Activated CD4-positive, alpha-beta T cell treated with anti-CD3 and anti-CD28 coated beads for 36 hours (primary cell): ENCODE data around the gene BID. TPM values are rescaled to one million over a fixed set of nuclear protein-coding genes. Genes with fewer than 3 reads are reported as not detected.

Source experiments
- ATAC-seq: fragments of 200-7000 bp; cut with Tn5 transposase; one replicate; pipeline ENCODE4 v1.10.0; 2021; ENCODE audit warnings: mild to moderate bottlenecking, moderate library complexity
- CTCF ChIA-PET: fragments of 350-600 bp; sonication (Branson Sonifier 250); formaldehyde crosslinking; loops from one replicate; lab custom pipeline; 2021; ENCODE audit warnings: antibody characterized with exemption; lab: Charles Lee
- POLR2A ChIA-PET: fragments of 350-600 bp; sonication (Branson Sonifier 250); formaldehyde crosslinking; loops from one replicate; lab custom pipeline; 2021; ENCODE audit warnings: antibody characterized with exemption, inconsistent platforms; lab: Charles Lee
- DNase-seq: peaks from one replicate; pipeline ENCODE4 v3.0.0-alpha.2; 2020
- H3K27ac Mint-ChIP-seq: one replicate; pipeline ENCODE4 v1.8.0; 2021; ENCODE audit warnings: mixed read lengths
- H3K27me3 Mint-ChIP-seq: one replicate; pipeline ENCODE4 v1.8.0; 2021; ENCODE audit warnings: mixed read lengths
- H3K36me3 Mint-ChIP-seq: one replicate; pipeline ENCODE4 v1.8.0; 2021; ENCODE audit warnings: low read depth, mixed read lengths
- H3K4me1 Mint-ChIP-seq: one replicate; pipeline ENCODE4 v1.8.0; 2021; ENCODE audit warnings: mixed read lengths
- H3K4me3 Mint-ChIP-seq: one replicate; pipeline ENCODE4 v1.8.0; 2021; ENCODE audit warnings: mild to moderate bottlenecking, moderate library complexity, mixed read lengths
- H3K9me3 Mint-ChIP-seq: one replicate; pipeline ENCODE4 v1.8.0; 2021; ENCODE audit warnings: low read depth, mixed read lengths
- intact Hi-C, 2 experiments: fragments of 100-400 bp; cut with DNase I in 1 of 2; cut with micrococcal nuclease in 1 of 2; formaldehyde crosslinking; loops; one replicate each; pipeline versions ENCODE4 v1.14.2 to v1.15.1; 2022 to 2024; cut with DNase I, micrococcal nuclease
- total RNA-seq, 2 experiments: library from RNA; stranded (reverse); gene quantifications; one replicate each; pipeline ENCODE4 v1.2.3, GENCODE V29; 2021

Gene BID
- total RNA-seq, 2 experiments from 2014 or later, result 16.8 to 27.1 TPM

GRCh38 chr22:17788528-17789378, 14.5 kb upstream of the BID start:
- H3K9me3 Mint-ChIP-seq, result no peaks in the 10 kb centered on the region
- DNase-seq, result no peak
- no peaks in the 10 kb centered on the region for H3K36me3 Mint-ChIP-seq
- H3K27me3 Mint-ChIP-seq, result no peaks in the 10 kb centered on the region
- no peaks in the 10 kb centered on the region for H3K4me1 Mint-ChIP-seq
- CTCF ChIA-PET, result interaction anchor here (0.5 to 5.6 kb wide), 5 partner anchors 9 to 246 kb away, joined by 3 to 69 read pairs (median 3); no protein-coding TSS in a partner anchor
- POLR2A ChIA-PET, result no interaction called here
- ATAC-seq, result no peak
- intact Hi-C loops, result loop anchor here in 1 of 2 experiments (5.0 kb wide), 1 partner anchor 46 kb away; no protein-coding TSS in a partner anchor
- no peak overlapping the region for H3K27ac Mint-ChIP-seq
- H3K4me3 Mint-ChIP-seq, result no peak overlapping the region

DNA sequence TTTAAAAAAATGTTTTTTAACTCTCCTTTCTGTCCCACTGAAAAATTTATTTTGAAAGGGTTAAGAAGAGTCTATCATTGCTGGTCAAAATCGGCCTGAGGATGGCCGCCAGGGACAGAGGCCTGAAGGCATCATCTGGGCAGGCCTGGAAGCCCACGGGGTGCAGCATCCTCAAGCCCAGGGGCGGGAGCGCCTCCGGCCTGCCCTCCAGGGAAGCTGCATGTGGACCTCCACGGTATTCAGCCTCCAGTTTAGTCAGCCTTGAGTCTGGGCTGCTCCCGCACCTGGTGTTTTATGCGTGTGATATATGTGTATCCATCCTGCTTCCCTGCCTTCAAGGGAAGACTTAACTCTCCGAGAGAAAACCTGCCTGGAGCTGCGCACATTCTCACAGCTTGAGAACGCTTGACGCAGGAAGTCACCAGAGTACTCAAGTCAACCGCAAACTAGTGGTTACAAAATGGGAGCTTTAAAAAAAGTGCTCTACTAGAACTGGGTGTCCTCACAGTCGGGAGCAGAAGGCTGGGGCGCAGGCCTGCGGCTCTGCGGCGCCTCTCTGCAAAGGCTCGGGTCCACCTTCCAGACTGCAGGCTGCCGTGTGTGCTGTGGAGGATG, 13.6 kb upstream of the BID start:
- no peak overlapping the region for H3K4me3 Mint-ChIP-seq
- POLR2A ChIA-PET, result no interaction called here

GRCh38 chr22:17787241-17787640, 13.0 kb upstream of the BID start:
- Mint-ChIP-seq H3K36me3 (no peaks in the 10 kb centered on the region), H3K27me3 (no peaks in the 10 kb centered on the region), H3K4me3 (no peak overlapping the region), H3K4me1 (peaks cover 3% of the 10 kb centered on the region), H3K27ac (no peak overlapping the region), H3K9me3 (no peaks in the 10 kb centered on the region)
- CTCF ChIA-PET, result interaction anchor here (0.7 to 5.6 kb wide), 7 partner anchors 10 to 111 kb away, joined by 3 to 69 read pairs (median 3); no protein-coding TSS in a partner anchor
- intact Hi-C loops, result loop anchor here in 1 of 2 experiments (5.0 kb wide), 1 partner anchor 45 kb away; no protein-coding TSS in a partner anchor
- POLR2A ChIA-PET, result no interaction called here
- ATAC-seq (no peak), DNase-seq (no peak)

More for the DNA sequence above, 13.6 kb upstream of the BID start:
- H3K4me1 Mint-ChIP-seq, result no peaks in the 10 kb centered on the region
- no peaks in the 10 kb centered on the region for H3K27me3 Mint-ChIP-seq
- H3K9me3 Mint-ChIP-seq, result no peaks in the 10 kb centered on the region
- intact Hi-C loops, result loop anchor here in 1 of 2 experiments (5.0 kb wide), 1 partner anchor 46 kb away; no protein-coding TSS in a partner anchor
- ATAC-seq, result no peak
- H3K36me3 Mint-ChIP-seq, result no peaks in the 10 kb centered on the region
- DNase-seq, result no peak
- CTCF ChIA-PET, result interaction anchor here (0.8 to 5.6 kb wide), 4 partner anchors 9 to 45 kb away, joined by 3 to 69 read pairs (median 3); no protein-coding TSS in a partner anchor
- no peak overlapping the region for H3K27ac Mint-ChIP-seq

DNA sequence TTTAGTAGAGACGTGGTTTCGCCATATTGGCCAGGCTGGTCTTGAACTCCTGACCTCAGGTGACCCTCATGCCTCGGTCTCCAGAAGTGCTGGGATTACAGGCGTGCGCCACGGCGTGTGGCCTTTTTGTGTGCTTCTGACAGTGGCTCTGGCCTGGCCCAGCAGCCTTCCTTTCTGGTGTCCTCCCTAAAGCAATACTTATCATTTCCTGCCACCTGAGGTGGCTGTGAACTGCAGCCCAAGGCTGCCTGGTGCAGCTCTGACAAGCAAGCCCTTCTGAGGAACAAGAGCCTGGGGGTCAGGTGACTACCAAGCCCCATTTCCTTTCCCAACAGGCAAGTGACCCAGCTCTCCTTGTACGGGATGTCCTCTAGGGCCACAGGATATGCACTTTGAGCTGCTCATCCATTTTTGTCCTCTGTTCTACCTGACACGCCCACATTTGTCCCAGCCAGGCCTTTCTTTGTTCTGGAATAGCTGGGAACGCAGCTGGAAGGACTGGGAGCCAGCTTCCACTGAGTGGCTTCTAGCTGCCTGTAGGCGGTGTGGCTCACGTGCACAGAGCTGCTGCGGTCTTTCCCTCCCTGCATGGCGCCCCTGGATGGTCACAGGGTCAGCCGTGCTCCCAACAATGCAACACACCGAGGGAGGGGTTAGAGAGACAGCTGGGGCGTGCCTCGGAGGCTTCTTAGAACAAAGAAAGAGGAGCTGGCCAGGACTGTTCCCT, 12.3 kb upstream of the BID start:
- H3K36me3 Mint-ChIP-seq, result no peaks in the 10 kb centered on the region
- POLR2A ChIA-PET, result interaction anchor here (0.5 kb wide), 1 partner anchor 228 kb away, joined by 3 read pairs; no protein-coding TSS in a partner anchor
- CTCF ChIA-PET, result interaction anchor here (0.7 to 5.6 kb wide), 13 partner anchors 9 to 290 kb away, joined by 3 to 69 read pairs (median 4); no protein-coding TSS in a partner anchor

GRCh38 chr22:17785185-17786184, 11.2 kb upstream of the BID start:
- H3K4me1 Mint-ChIP-seq, result peaks cover 20% of the 10 kb centered on the region
- ATAC-seq, result peak; percentile 31
- H3K9me3 Mint-ChIP-seq, result no peaks in the 10 kb centered on the region
- H3K27ac Mint-ChIP-seq, result no peak overlapping the region
- no peak overlapping the region for H3K4me3 Mint-ChIP-seq
- H3K36me3 Mint-ChIP-seq, result no peaks in the 10 kb centered on the region
- ChIA-PET POLR2A (interaction anchor here (0.7 to 1.0 kb wide), 2 partner anchors 43 to 292 kb away, joined by 3 read pairs; partner anchors contain the start of gene PEX26), CTCF (interaction anchor here (0.6 to 5.6 kb wide), 24 partner anchors 7 to 321 kb away, joined by 3 to 69 read pairs (median 4); no protein-coding TSS in a partner anchor)
- H3K27me3 Mint-ChIP-seq, result no peaks in the 10 kb centered on the region
- intact Hi-C loops, result loop anchor here (1.0 to 5.0 kb wide), 2 partner anchors 43 kb away; no protein-coding TSS in a partner anchor
- peak; percentile 85 for DNase-seq

More for the DNA sequence above, 12.3 kb upstream of the BID start:
- H3K9me3 Mint-ChIP-seq, result no peaks in the 10 kb centered on the region
- DNase-seq, result no peak
- ATAC-seq, result no peak
- H3K4me3 Mint-ChIP-seq, result no peak overlapping the region
- peaks cover 9% of the 10 kb centered on the region for H3K4me1 Mint-ChIP-seq
- no peak overlapping the region for H3K27ac Mint-ChIP-seq
- H3K27me3 Mint-ChIP-seq, result no peaks in the 10 kb centered on the region
- intact Hi-C loops, result loop anchor here in 1 of 2 experiments (5.0 kb wide), 1 partner anchor 44 kb away; no protein-coding TSS in a partner anchor

- intact Hi-C loops, result loop anchor here (1.0 to 5.0 kb wide), 2 partner anchors 42 kb away; no protein-coding TSS in a partner anchor
- Mint-ChIP-seq H3K4me3 (no peak overlapping the region), H3K27me3 (no peaks in the 10 kb centered on the region), H3K4me1 (peaks cover 27% of the 10 kb centered on the region), H3K9me3 (no peaks in the 10 kb centered on the region), H3K36me3 (no peaks in the 10 kb centered on the region), H3K27ac (no peak overlapping the region)
- DNase-seq (no peak), ATAC-seq (no peak)
- ChIA-PET CTCF (interaction anchor here (0.6 to 5.6 kb wide), 17 partner anchors 8 to 714 kb away, joined by 3 to 69 read pairs (median 4); no protein-coding TSS in a partner anchor), POLR2A (interaction anchor here (0.7 to 1.0 kb wide), 3 partner anchors 42 to 366 kb away, joined by 3 to 9 read pairs (median 3); partner anchors contain the start of gene PEX26)
Measured at GRCh38 chr22:17784776-17785175, 10.5 kb upstream of the BID start.

- no peaks in the 10 kb centered on the region for H3K9me3 Mint-ChIP-seq
- no peak for ATAC-seq
- ChIA-PET CTCF (interaction anchor here (0.7 to 5.6 kb wide), 5 partner anchors 18 to 714 kb away, joined by 3 to 69 read pairs (median 3); no protein-coding TSS in a partner anchor), POLR2A (interaction anchor here (0.7 kb wide), 1 partner anchor 367 kb away, joined by 9 read pairs; no protein-coding TSS in a partner anchor)
- intact Hi-C loops, result no loop called here
- no peak overlapping the region for H3K27ac Mint-ChIP-seq
- H3K36me3 Mint-ChIP-seq, result peaks cover 1% of the 10 kb centered on the region
- DNase-seq, result no peak
- H3K27me3 Mint-ChIP-seq, result no peaks in the 10 kb centered on the region
- peaks cover 35% of the 10 kb centered on the region for H3K4me1 Mint-ChIP-seq
- no peak overlapping the region for H3K4me3 Mint-ChIP-seq
Measured at GRCh38 chr22:17783773-17784480, 9.7 kb upstream of the BID start.

DNA sequence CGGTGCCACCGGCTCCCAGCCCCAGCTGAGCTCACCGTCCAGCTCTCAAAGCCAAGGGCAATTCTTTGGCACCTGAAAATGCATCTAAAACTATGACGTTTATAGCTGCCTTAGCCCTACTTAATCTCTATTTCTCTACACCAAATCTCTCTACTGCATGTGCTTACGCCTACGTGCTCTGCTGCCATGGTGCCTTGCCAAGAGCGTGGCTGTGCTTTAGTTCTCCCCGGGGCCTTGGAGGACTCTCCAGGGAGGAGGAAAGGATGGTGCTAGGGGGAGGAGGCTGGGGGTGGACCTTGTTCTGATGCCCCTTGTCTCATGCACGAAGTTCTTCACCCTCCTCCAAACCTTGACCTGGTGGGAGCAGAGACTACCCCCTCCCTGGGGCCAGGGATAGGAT, 9.0 kb upstream of the BID start:
- intact Hi-C loops, result no loop called here
- ChIA-PET CTCF (interaction anchor here (1.1 to 5.6 kb wide), 2 partner anchors 41 to 293 kb away, joined by 4 to 69 read pairs; no protein-coding TSS in a partner anchor), POLR2A (no interaction called here)
- peaks cover 40% of the 10 kb centered on the region for H3K4me1 Mint-ChIP-seq
- no peaks in the 10 kb centered on the region for H3K9me3 Mint-ChIP-seq
- peaks cover 3% of the 10 kb centered on the region for H3K36me3 Mint-ChIP-seq
- DNase-seq (no peak), ATAC-seq (no peak)
- no peak overlapping the region for H3K27ac Mint-ChIP-seq
- no peaks in the 10 kb centered on the region for H3K27me3 Mint-ChIP-seq
- no peak overlapping the region for H3K4me3 Mint-ChIP-seq

- ChIA-PET POLR2A (no interaction called here), CTCF (interaction anchor here (1.1 kb wide), 1 partner anchor 293 kb away, joined by 4 read pairs; no protein-coding TSS in a partner anchor)
- Mint-ChIP-seq H3K4me1 (peaks cover 47% of the 10 kb centered on the region), H3K4me3 (no peak overlapping the region), H3K27ac (no peak overlapping the region), H3K9me3 (no peaks in the 10 kb centered on the region), H3K27me3 (no peaks in the 10 kb centered on the region), H3K36me3 (peaks cover 3% of the 10 kb centered on the region)
- DNase-seq, result no peak
- intact Hi-C loops, result no loop called here
- no peak for ATAC-seq
Measured at GRCh38 chr22:17782621-17783020, 8.4 kb upstream of the BID start.
